GM12878 (cell line): Measurements from ENCODE around the gene TBC1D2B. TPM values are rescaled to one million over a fixed set of nuclear protein-coding genes. Genes with fewer than 3 reads are reported as not detected.

Experiments used
- ATAC-seq: fragments of 200-7000 bp; cut with Tn5 transposase; 3 replicates; pipeline ENCODE4 v1.9.1; 2020; ENCODE audit warnings: mild to moderate bottlenecking, moderate library complexity
- BruUV-seq: library from RNA; stranded (reverse); fragments of 400-500 nt; replicated peaks from 2 replicates; lab custom pipeline; 2021; lab: Mats Ljungman, UMichigan
- CTCF ChIA-PET: fragments of 300-600 bp; sonication (Branson Sonifier 250); formaldehyde crosslinking; extraction: SDS; loops from one replicate; lab custom pipeline; 2021; ENCODE audit warnings: inconsistent platforms; lab: Yijun Ruan, JAX
- POLR2A ChIA-PET: fragments of 350-600 bp; formaldehyde crosslinking; extraction: SDS; loops from one replicate; lab custom pipeline; 2021; ENCODE audit warnings: inconsistent platforms; lab: Charles Lee
- RAD21 ChIA-PET: fragments of 300-600 bp; sonication (Branson Sonifier 250); formaldehyde crosslinking; loops from one replicate; lab custom pipeline; 2023; ENCODE audit warnings: antibody characterized with exemption; ENCODE audit not compliant: unreplicated experiment; lab: Charles Lee
- SMC1A ChIA-PET: fragments of 300-600 bp; sonication (Branson Sonifier 250); formaldehyde crosslinking; loops from one replicate; lab custom pipeline; 2023; ENCODE audit not compliant: unreplicated experiment, uncharacterized antibody; lab: Charles Lee
- DNase-seq: peaks from one replicate; pipeline ENCODE4 v3.0.0-alpha.2; 2011; ENCODE audit warnings: low read depth, low spot score
- FAIRE-seq: peaks from 3 replicates; lab custom pipeline; 2011; peaks lifted over from hg19 to GRCh38; lab: Jason Lieb, UNC
- H2AFZ ChIP-seq: 2 replicates; pipeline ENCODE4 v1.6.0; 2011; ENCODE audit warnings: low read depth, low read length, control low read depth; ENCODE audit not compliant: control insufficient read depth
- H3K27ac ChIP-seq: 2 replicates; pipeline ENCODE4 v1.5.1; 2011; ENCODE audit warnings: control low read depth; ENCODE audit not compliant: control insufficient read depth, insufficient read depth
- H3K27me3 ChIP-seq, 2 experiments: replicated peaks in 1 of 2; 2 replicates each; pipeline versions ENCODE4 v1.6.0 to v1.6.1; 2011; ENCODE audit warnings: low read length in 1 of 2; ENCODE audit not compliant: control insufficient read depth in 2 of 2, insufficient read depth in 2 of 2
- H3K36me3 ChIP-seq, 2 experiments: 2 replicates each; pipeline ENCODE4 v1.5.1; 2011; ENCODE audit warnings: low read length in 1 of 2; ENCODE audit not compliant: control insufficient read depth in 2 of 2, insufficient read depth in 2 of 2
- H3K4me1 ChIP-seq: 2 replicates; pipeline ENCODE4 v1.6.1; 2011; ENCODE audit warnings: mild to moderate bottlenecking, low read length, moderate library complexity, mixed read lengths; ENCODE audit not compliant: control insufficient read depth, insufficient read depth
- H3K4me2 ChIP-seq: 2 replicates; pipeline ENCODE4 v1.6.0; 2011; ENCODE audit warnings: control low read depth; ENCODE audit not compliant: control insufficient read depth, insufficient read depth
- H3K4me3 ChIP-seq: fragments of 200-600 bp; sonication (generic); 2 replicates; pipeline ENCODE4 v1.5.1; 2016
- H3K79me2 ChIP-seq: 2 replicates; pipeline ENCODE4 v1.6.0; 2011; ENCODE audit warnings: low read length; ENCODE audit not compliant: control insufficient read depth, insufficient read depth
- H3K9ac ChIP-seq: 2 replicates; pipeline ENCODE4 v1.8.0; 2011; ENCODE audit warnings: low read length, control low read depth, mixed read lengths; ENCODE audit not compliant: control insufficient read depth, insufficient read depth
- H3K9me3 ChIP-seq: replicated peaks from 3 replicates; pipeline ENCODE4 v1.5.1; 2011; ENCODE audit warnings: mild to moderate bottlenecking, low read length; ENCODE audit not compliant: control insufficient read depth, insufficient read depth
- H4K20me1 ChIP-seq: 2 replicates; pipeline ENCODE4 v1.6.0; 2011; ENCODE audit not compliant: control insufficient read depth, insufficient read depth
- BACH1 ChIP-seq: fragments of 450-650 bp; IDR thresholded peaks from 2 replicates; pipeline ENCODE4 v1.6.1; 2017; ENCODE audit warnings: mild to moderate bottlenecking, borderline replicate concordance
- CREM ChIP-seq: IDR thresholded peaks from 2 replicates; pipeline ENCODE4 v1.6.1; 2014; ENCODE audit warnings: antibody characterized with exemption, low read depth
- NFYA ChIP-seq: IDR thresholded peaks from 2 replicates; pipeline ENCODE4 v1.6.1; 2011; ENCODE audit warnings: low read depth, mild to moderate bottlenecking, low read length, improper control_type of control experiment, borderline replicate concordance
- NR2C1 ChIP-seq: fragments of 450-650 bp; IDR thresholded peaks from 2 replicates; pipeline ENCODE4 v1.6.1; 2017; ENCODE audit warnings: antibody characterized with exemption, mild to moderate bottlenecking, moderate library complexity
- POLR2AphosphoS2 ChIP-seq: IDR thresholded peaks from 2 replicates; pipeline ENCODE4 v1.6.1; 2011; ENCODE audit warnings: low read depth, mild to moderate bottlenecking, low read length, improper control_type of control experiment, moderate library complexity
- WGBS: methylation state at CpG from one replicate; pipeline ENCODE4 v1.1.6; 2016; ENCODE audit warnings: low lambda C conversion rate; ENCODE audit not compliant: insufficient replicate concordance, insufficient coverage; ENCODE audit errors: missing lambda C conversion rate; 5-methylcytosine and 5-hydroxymethylcytosine counted together
- in situ Hi-C: fragments of 300-500 bp; cut with MboI; formaldehyde crosslinking; loops from 9 replicates; pipeline ENCODE4 v1.14.3; 2018; ENCODE audit warnings: mixed read lengths
- intact Hi-C: fragments of 100-400 bp; cut with micrococcal nuclease; formaldehyde crosslinking; loops from one replicate; pipeline ENCODE4 v1.14.2; 2022; ENCODE audit not compliant: unreplicated experiment
- polyA plus RNA-seq, 11 experiments: library from polyadenylated mRNA; depleted of rRNA in 4 of 11; unstranded in 6 of 11; stranded (reverse) in 5 of 11; fragments of >200 nt; fragmentation: Nextera tagmentation in 4 of 11; fragmentation: Illumina TruSeq in 1 of 11; extraction: Ambion mirVana in 4 of 11; extraction: Trizol in 1 of 11; gene quantifications; 1 replicate in 1 of 11; 2 replicates in 10 of 11; pipeline versions ENCODE4 v1.2.1 to v1.2.3, GENCODE V29; 2011 to 2016; ENCODE audit warnings: inconsistent platforms in 2 of 11, missing spikeins in 2 of 11, low read depth in 1 of 11
- total RNA-seq, 4 experiments: library from RNA; depleted of rRNA in 3 of 4; stranded (reverse); fragments of >200 nt in 3 of 4; fragmentation: Illumina TruSeq in 1 of 4; extraction: Trizol in 1 of 4; gene quantifications; 2 replicates each; pipeline versions ENCODE4 v1.2.1 to v1.2.3, GENCODE V29; 2013 to 2021
- TF ChIP-seq, protein P1 (sequence below): IDR thresholded peaks from 2 replicates; pipeline ENCODE4 v1.6.1; 2011; ENCODE audit warnings: low read depth, low read length, improper control_type of control experiment, borderline replicate concordance
- TF ChIP-seq, protein P2 (sequence below): fragments of 450-650 bp; IDR thresholded peaks from 2 replicates; pipeline ENCODE4 v1.6.1; 2017; ENCODE audit warnings: mild to moderate bottlenecking, moderate library complexity
- TF ChIP-seq, protein P3 (sequence below): fragments of 450-650 bp; conservative IDR thresholded peaks from 2 replicates; pipeline ENCODE4 v1.6.1; 2017; ENCODE audit warnings: mild to moderate bottlenecking, moderate library complexity
- TF ChIP-seq, protein P4 (sequence below): IDR thresholded peaks from 2 replicates; pipeline ENCODE4 v1.6.1; 2011; ENCODE audit warnings: borderline replicate concordance, low read depth, mild to moderate bottlenecking, moderate library complexity, low read length; ENCODE audit not compliant: insufficient read depth, poor library complexity, severe bottlenecking

The TBC1D2B gene
- total and polyA plus RNA-seq, 10 of the 15 experiments (the other 5 are each of a cell fraction or from before 2014, with no cell fraction given): 1.3 to 53.4 (median 19.4) TPM

DNA sequence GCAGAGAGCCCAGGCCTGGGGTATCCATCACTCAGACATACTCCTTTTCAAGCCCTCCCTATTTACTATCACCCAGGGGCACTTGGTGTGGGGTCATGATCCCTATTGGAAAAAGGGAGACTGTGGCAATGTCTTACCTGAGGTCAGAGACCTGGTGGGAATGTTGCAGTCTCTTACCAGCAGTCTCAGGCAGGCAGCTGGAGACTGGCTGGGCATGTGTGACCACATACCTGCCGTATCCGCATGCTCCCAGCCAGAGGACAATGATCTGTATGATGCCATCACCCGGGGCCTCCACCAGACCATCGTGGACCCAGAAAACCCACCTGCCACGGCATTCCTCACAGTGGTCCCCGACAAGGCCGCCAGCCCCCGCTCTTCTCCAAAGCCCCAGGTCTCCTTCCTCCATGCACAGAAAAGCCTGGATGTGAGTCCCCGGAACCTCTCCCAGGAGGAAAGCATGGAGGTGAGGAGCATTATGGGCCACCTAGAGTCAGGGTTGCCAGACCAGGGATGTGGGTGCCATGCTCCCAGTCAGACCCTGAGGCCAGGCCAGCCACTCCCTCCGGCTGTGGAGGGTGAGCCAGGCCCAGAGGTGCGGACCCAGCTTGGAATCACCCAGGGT is 20.7 kb upstream of the TBC1D2B start:
- Histone ChIP-seq H3K9me3 (no peaks in the 10 kb centered on the region), H2AFZ (no peak overlapping the region), H3K9ac (no peak overlapping the region), H3K4me2 (no peak overlapping the region), H3K27ac (no peak overlapping the region), H4K20me1 (no peaks in the 10 kb centered on the region), H3K79me2 (no peaks in the 10 kb centered on the region), H3K36me3 (no peaks in the 10 kb centered on the region), H3K27me3 (no peaks in the 10 kb centered on the region), H3K4me1 (peaks cover 5% of the 10 kb centered on the region), H3K4me3 (no peak overlapping the region)
- RAD21 ChIA-PET: interaction anchor here (1.4 kb wide), 1 partner anchor 10 kb away, joined by 4 read pairs; no protein-coding TSS in a partner anchor
- 81% methylated on average over 11 of the region's 11 CpGs for whole genome bisulfite sequencing
- POLR2A ChIA-PET: no interaction called here
- TF ChIP-seq NFYA (no peak), NR2C1 (no peak), POLR2AphosphoS2 (no peak), BACH1 (no peak), CREM (no peak)
- TF ChIP-seq, protein P1, sequence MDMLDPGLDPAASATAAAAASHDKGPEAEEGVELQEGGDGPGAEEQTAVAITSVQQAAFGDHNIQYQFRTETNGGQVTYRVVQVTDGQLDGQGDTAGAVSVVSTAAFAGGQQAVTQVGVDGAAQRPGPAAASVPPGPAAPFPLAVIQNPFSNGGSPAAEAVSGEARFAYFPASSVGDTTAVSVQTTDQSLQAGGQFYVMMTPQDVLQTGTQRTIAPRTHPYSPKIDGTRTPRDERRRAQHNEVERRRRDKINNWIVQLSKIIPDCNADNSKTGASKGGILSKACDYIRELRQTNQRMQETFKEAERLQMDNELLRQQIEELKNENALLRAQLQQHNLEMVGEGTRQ: no peak
- TF ChIP-seq, protein P2, sequence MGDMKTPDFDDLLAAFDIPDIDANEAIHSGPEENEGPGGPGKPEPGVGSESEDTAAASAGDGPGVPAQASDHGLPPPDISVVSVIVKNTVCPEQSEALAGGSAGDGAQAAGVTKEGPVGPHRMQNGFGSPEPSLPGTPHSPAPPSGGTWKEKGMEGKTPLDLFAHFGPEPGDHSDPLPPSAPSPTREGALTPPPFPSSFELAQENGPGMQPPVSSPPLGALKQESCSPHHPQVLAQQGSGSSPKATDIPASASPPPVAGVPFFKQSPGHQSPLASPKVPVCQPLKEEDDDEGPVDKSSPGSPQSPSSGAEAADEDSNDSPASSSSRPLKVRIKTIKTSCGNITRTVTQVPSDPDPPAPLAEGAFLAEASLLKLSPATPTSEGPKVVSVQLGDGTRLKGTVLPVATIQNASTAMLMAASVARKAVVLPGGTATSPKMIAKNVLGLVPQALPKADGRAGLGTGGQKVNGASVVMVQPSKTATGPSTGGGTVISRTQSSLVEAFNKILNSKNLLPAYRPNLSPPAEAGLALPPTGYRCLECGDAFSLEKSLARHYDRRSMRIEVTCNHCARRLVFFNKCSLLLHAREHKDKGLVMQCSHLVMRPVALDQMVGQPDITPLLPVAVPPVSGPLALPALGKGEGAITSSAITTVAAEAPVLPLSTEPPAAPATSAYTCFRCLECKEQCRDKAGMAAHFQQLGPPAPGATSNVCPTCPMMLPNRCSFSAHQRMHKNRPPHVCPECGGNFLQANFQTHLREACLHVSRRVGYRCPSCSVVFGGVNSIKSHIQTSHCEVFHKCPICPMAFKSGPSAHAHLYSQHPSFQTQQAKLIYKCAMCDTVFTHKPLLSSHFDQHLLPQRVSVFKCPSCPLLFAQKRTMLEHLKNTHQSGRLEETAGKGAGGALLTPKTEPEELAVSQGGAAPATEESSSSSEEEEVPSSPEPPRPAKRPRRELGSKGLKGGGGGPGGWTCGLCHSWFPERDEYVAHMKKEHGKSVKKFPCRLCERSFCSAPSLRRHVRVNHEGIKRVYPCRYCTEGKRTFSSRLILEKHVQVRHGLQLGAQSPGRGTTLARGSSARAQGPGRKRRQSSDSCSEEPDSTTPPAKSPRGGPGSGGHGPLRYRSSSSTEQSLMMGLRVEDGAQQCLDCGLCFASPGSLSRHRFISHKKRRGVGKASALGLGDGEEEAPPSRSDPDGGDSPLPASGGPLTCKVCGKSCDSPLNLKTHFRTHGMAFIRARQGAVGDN: no peak
- TF ChIP-seq, protein P3, sequence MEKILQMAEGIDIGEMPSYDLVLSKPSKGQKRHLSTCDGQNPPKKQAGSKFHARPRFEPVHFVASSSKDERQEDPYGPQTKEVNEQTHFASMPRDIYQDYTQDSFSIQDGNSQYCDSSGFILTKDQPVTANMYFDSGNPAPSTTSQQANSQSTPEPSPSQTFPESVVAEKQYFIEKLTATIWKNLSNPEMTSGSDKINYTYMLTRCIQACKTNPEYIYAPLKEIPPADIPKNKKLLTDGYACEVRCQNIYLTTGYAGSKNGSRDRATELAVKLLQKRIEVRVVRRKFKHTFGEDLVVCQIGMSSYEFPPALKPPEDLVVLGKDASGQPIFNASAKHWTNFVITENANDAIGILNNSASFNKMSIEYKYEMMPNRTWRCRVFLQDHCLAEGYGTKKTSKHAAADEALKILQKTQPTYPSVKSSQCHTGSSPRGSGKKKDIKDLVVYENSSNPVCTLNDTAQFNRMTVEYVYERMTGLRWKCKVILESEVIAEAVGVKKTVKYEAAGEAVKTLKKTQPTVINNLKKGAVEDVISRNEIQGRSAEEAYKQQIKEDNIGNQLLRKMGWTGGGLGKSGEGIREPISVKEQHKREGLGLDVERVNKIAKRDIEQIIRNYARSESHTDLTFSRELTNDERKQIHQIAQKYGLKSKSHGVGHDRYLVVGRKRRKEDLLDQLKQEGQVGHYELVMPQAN: no peak
- TF ChIP-seq, protein P4, sequence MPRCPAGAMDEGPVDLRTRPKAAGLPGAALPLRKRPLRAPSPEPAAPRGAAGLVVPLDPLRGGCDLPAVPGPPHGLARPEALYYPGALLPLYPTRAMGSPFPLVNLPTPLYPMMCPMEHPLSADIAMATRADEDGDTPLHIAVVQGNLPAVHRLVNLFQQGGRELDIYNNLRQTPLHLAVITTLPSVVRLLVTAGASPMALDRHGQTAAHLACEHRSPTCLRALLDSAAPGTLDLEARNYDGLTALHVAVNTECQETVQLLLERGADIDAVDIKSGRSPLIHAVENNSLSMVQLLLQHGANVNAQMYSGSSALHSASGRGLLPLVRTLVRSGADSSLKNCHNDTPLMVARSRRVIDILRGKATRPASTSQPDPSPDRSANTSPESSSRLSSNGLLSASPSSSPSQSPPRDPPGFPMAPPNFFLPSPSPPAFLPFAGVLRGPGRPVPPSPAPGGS: no peak
- no TSS peak for BruUV-seq
- SMC1A ChIA-PET: interaction anchor here (0.9 to 2.3 kb wide), 3 partner anchors 12 to 48 kb away, joined by 3 to 7 read pairs (median 4); no protein-coding TSS in a partner anchor
- CTCF ChIA-PET: interaction anchor here (1.1 kb wide), 1 partner anchor 131 kb away, joined by 5 read pairs; no protein-coding TSS in a partner anchor
- intact Hi-C loops (no loop called here), in situ Hi-C loops (no loop called here)
- no peak for FAIRE-seq
- no peak for DNase-seq
- no peak for ATAC-seq
